Lower leg skin (tissue), 3 donors: ENCODE results near the gene CFAP119.

Experiments used
- POLR2A ChIP-seq, 2 donors: fragments of 450-650 bp; IDR thresholded peaks; one replicate each; pipeline ENCODE4 v1.6.1; 2016 to 2017; ENCODE audit warnings: antibody characterized with exemption in 2 of 2, mild to moderate bottlenecking in 1 of 2, moderate library complexity in 1 of 2
- TF ChIP-seq, protein P1 (sequence below), 3 donors: fragments of 450-650 bp; IDR thresholded peaks; one replicate each; pipeline ENCODE4 v1.5.1; 2016; ENCODE audit warnings: antibody characterized with exemption in 3 of 3, mild to moderate bottlenecking in 3 of 3, moderate library complexity in 2 of 3

DNA sequence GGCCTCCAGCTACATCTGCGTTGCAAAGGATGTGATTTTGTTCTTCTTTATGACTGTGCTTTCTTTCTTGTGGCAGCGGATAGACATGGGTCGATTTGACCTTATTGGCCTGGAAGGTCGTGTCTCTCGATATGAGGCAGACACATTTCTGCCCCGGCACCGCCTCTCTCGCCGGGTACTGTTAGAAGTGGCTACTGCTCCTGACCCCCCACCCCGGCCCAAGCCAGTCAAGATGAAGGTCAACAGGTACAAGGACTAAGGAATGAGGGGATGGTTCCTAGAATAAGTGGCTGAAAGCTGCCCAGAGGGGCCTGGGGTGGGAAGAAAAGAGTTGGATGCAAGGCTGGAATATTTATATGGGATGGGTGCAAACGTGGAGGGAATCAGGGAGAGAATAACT lies 41.8 kb downstream of the CFAP119 start:
- TF ChIP-seq, protein P1, sequence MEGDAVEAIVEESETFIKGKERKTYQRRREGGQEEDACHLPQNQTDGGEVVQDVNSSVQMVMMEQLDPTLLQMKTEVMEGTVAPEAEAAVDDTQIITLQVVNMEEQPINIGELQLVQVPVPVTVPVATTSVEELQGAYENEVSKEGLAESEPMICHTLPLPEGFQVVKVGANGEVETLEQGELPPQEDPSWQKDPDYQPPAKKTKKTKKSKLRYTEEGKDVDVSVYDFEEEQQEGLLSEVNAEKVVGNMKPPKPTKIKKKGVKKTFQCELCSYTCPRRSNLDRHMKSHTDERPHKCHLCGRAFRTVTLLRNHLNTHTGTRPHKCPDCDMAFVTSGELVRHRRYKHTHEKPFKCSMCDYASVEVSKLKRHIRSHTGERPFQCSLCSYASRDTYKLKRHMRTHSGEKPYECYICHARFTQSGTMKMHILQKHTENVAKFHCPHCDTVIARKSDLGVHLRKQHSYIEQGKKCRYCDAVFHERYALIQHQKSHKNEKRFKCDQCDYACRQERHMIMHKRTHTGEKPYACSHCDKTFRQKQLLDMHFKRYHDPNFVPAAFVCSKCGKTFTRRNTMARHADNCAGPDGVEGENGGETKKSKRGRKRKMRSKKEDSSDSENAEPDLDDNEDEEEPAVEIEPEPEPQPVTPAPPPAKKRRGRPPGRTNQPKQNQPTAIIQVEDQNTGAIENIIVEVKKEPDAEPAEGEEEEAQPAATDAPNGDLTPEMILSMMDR (IDR thresholded peaks at IDR 0.05), result no peak
- no peak for TF ChIP-seq POLR2A (IDR thresholded peaks at IDR 0.05)
